ENCODE data around the gene ATP5PO.

DNA sequence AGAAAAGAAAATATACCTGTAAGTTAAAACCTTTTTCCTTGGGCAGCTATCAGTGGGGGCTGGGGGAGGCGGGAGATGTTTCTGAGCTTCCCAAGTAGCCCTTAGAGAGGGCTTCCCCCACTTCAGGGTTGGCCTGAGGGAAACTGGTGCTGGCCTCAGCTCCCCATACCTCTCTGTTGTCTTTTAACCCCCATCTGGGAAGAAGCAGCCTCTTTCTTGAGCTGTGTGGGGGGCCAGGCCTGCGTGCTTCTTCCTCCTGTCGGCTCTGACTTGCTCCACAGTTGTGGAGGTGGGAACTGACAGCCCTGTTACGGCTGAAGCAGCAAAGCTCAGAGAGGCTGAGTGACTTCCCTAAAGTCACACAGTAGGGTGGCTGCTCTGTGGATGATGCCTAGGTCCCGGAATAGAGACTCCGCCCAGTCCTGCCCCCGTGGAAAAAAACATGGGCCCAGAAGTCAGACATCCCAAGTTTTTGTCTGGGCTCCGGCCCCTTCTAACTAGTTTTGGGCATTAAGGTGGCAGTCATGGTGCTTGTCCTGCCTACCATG lies 55.2 kb downstream of the ATP5PO start:
- TF ChIP-seq EP300 (IDR thresholded peaks at IDR 0.05; ENCODE audit: borderline replicate concordance in 1 of 2, low read depth in 1 of 2, low read length in 1 of 2) (no peak), FOXM1 (IDR thresholded peaks at IDR 0.05; ENCODE audit: low read depth) (no peak), EZH2phosphoT487 (IDR thresholded peaks at IDR 0.05; ENCODE audit: borderline replicate concordance, low read depth) (no peak), GABPA (IDR thresholded peaks at IDR 0.05; ENCODE audit: low read depth) (no peak), RCOR1 (IDR thresholded peaks at IDR 0.05; ENCODE audit: low read length) (no peak), POLR2AphosphoS5 (IDR thresholded peaks at IDR 0.05; ENCODE audit: low read depth, low read length) (no peak), TCF12 (IDR thresholded peaks at IDR 0.05) (no peak), RFX5 (IDR thresholded peaks at IDR 0.05; ENCODE audit: low read length) (no peak), NRF1 (IDR thresholded peaks at IDR 0.05; ENCODE audit: low read depth, low read length) (no peak)
- TF ChIP-seq, protein P1, sequence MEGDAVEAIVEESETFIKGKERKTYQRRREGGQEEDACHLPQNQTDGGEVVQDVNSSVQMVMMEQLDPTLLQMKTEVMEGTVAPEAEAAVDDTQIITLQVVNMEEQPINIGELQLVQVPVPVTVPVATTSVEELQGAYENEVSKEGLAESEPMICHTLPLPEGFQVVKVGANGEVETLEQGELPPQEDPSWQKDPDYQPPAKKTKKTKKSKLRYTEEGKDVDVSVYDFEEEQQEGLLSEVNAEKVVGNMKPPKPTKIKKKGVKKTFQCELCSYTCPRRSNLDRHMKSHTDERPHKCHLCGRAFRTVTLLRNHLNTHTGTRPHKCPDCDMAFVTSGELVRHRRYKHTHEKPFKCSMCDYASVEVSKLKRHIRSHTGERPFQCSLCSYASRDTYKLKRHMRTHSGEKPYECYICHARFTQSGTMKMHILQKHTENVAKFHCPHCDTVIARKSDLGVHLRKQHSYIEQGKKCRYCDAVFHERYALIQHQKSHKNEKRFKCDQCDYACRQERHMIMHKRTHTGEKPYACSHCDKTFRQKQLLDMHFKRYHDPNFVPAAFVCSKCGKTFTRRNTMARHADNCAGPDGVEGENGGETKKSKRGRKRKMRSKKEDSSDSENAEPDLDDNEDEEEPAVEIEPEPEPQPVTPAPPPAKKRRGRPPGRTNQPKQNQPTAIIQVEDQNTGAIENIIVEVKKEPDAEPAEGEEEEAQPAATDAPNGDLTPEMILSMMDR (IDR thresholded peaks at IDR 0.05), result no peak
- TF ChIP-seq, protein P2, sequence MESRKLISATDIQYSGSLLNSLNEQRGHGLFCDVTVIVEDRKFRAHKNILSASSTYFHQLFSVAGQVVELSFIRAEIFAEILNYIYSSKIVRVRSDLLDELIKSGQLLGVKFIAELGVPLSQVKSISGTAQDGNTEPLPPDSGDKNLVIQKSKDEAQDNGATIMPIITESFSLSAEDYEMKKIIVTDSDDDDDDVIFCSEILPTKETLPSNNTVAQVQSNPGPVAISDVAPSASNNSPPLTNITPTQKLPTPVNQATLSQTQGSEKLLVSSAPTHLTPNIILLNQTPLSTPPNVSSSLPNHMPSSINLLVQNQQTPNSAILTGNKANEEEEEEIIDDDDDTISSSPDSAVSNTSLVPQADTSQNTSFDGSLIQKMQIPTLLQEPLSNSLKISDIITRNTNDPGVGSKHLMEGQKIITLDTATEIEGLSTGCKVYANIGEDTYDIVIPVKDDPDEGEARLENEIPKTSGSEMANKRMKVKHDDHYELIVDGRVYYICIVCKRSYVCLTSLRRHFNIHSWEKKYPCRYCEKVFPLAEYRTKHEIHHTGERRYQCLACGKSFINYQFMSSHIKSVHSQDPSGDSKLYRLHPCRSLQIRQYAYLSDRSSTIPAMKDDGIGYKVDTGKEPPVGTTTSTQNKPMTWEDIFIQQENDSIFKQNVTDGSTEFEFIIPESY (IDR thresholded peaks at IDR 0.05; ENCODE audit: borderline replicate concordance, low read depth), result no peak
- TF ChIP-seq, protein P3, sequence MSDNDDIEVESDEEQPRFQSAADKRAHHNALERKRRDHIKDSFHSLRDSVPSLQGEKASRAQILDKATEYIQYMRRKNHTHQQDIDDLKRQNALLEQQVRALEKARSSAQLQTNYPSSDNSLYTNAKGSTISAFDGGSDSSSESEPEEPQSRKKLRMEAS (IDR thresholded peaks at IDR 0.05; ENCODE audit: low read depth), result no peak

Data from SK-N-SH (cell line).